IPS DF 6.9 (cell line): ENCODE data around the gene GAS2L1.

ENCODE experiments used
- DNase-seq: peaks from one replicate; pipeline ENCODE4 v3.0.0-alpha.2; 2013; ENCODE audit warnings: low read depth, low spot score
- H3K27ac ChIP-seq: one replicate; pipeline ENCODE4 v1.5.1; 2013; ENCODE audit warnings: low read length, control low read depth
- H3K27me3 ChIP-seq: 2 replicates; pipeline ENCODE4 v1.6.1; 2013; ENCODE audit warnings: mild to moderate bottlenecking, low read length; ENCODE audit not compliant: control insufficient read depth, insufficient read depth
- H3K36me3 ChIP-seq: 2 replicates; pipeline ENCODE4 v1.6.1; 2013; ENCODE audit warnings: low read length; ENCODE audit not compliant: control insufficient read depth, insufficient read depth
- H3K4me1 ChIP-seq: 2 replicates; pipeline ENCODE4 v1.6.1; 2013; ENCODE audit warnings: low read length; ENCODE audit not compliant: control insufficient read depth, insufficient read depth
- H3K4me3 ChIP-seq: 2 replicates; pipeline ENCODE4 v1.5.1; 2013; ENCODE audit warnings: mild to moderate bottlenecking, low read length
- H3K9me3 ChIP-seq: 2 replicates; pipeline ENCODE4 v1.6.1; 2013; ENCODE audit warnings: low read length, inconsistent platforms; ENCODE audit not compliant: control insufficient read depth, insufficient read depth
- WGBS: extraction: QIAGEN DNeasy Blood & Tissue Kit; methylation state at CpG from one replicate; pipeline ENCODE4 v1.1.7; 2013; ENCODE audit warnings: mixed read lengths, missing lambda C conversion rate; ENCODE audit not compliant: insufficient read length, insufficient coverage; 5-methylcytosine and 5-hydroxymethylcytosine counted together

GAS2L1 gene

DNA sequence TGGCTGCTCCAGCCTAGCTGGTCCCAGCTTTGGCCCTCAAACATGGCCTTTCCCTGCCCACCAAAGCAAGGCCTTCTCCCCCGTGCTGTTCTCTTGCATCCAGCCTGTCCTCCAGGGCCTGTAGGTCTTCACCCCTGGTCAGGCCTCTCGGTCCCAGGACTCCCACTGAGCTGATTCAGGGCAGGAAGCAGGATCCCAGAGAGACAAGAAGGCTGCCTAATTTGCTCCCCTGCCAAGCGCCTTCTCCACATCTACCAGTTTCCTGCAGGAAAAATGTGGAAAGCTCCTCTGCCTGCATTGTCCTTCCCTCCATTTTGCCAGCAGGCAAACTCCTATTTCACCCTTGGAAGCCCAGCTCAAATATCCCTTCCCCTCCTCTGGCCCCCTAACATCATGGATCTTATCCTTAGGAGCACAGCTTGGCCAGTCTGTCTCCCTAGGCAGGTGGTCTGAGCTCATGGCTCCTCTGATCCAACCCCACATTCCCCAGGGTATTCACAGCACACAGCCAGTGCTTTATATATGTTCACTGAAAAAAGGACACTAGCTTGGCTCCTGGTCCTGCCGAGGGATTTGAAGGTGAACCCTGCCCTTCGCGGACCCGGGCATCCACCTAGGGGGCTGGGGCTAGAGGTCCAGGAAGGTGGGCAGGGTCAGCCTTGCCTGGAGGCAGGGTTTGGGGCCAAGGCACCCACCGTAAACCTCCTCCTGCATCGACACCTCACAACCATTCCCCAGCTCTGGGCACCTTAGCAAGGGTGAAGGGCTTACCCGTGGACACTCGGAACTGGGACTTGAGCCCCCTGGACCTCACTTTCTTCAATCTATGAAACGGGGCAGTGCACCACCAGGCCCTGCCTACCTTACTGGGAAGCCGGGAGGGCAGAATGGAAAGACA lies 39.6 kb upstream of the GAS2L1 start:
- DNase-seq: no peak
- Histone ChIP-seq H3K4me3 (peak overlapping the region; percentile 90; the same call in 1 of the 2 replicates), H3K36me3 (peaks cover 10% of the 10 kb centered on the region), H3K27me3 (no peaks in the 10 kb centered on the region), H3K9me3 (no peaks in the 10 kb centered on the region), H3K4me1 (no peaks in the 10 kb centered on the region), H3K27ac (no peak overlapping the region)
- no CpG with 5 or more reads among the region's 13 CpGs for WGBS

GRCh38 chr22:29267462-29267857 lies 39.0 kb upstream of the GAS2L1 start:
- DNase-seq: no peak

GRCh38 chr22:29267858-29268510 lies 38.5 kb upstream of the GAS2L1 start, which contains the start of the genes EWSR1 and RHBDD3:
Gene EWSR1 (plus strand): TSS chr22:29268268. CDS start chr22:29268337, 69 bp downstream.
Gene RHBDD3 (minus strand): TSS chr22:29267981. CDS start chr22:29265626, 2,355 bp downstream.
- Histone ChIP-seq H3K36me3 (peaks cover 15% of the 10 kb centered on the region), H3K4me3 (peak within 1 kb of the TSS; percentile 90), H3K27ac (no peak within 1 kb of the TSS), H3K9me3 (no peaks in the 10 kb centered on the region), H3K27me3 (no peaks in the 10 kb centered on the region), H3K4me1 (no peaks in the 10 kb centered on the region)
- WGBS: no CpG with 5 or more reads among the region's 67 CpGs
- peak; percentile 67 for DNase-seq

More at GRCh38 chr22:29267462-29267857, 39.0 kb upstream of the GAS2L1 start:
- Histone ChIP-seq H3K27ac (no peak overlapping the region), H3K27me3 (no peaks in the 10 kb centered on the region), H3K4me1 (no peaks in the 10 kb centered on the region), H3K36me3 (peaks cover 10% of the 10 kb centered on the region), H3K4me3 (peak overlapping the region; percentile 90; the same call in 1 of the 2 replicates), H3K9me3 (no peaks in the 10 kb centered on the region)
- no CpG with 5 or more reads among the region's 32 CpGs for WGBS

DNA sequence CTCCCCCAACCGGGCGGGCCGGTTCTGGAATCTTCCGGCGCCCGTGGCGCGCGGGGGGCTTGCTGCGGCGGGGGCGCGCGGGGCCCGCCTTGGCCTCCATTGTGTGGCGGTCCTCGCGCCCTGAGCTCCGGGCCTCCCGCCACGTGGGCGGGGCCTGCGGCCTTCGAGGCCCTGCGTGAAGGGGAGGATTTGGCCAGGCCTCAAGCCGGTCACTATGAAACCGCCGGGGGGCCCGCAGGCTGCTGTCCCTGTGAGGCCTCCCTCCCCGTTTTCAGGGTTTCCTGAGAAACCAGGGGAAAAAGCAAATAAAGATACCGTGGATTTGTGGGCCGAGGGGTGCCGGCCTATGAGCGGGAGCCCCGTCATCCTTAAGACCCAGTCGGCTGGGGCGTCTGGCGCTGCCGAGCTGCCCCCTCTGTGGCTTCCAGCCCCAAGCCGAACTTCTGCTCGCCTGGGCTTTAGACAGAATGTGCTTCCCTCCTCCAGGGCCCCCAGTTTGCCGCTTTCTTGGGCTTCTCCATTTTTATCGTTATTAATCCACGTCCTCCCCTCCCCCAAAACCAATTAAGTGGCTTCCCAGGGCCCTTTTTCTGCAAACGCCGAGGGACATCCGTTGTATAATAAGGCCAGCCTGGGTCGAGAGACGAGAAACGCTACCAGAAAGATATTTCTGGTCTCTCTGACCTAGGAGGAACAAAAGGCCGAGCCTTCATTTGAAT lies 37.8 kb upstream of the GAS2L1 start:
- DNase-seq: no peak
- peak overlapping the region; percentile 90 for H3K4me3 ChIP-seq
- no CpG with 5 or more reads among the region's 51 CpGs for WGBS
- no peaks in the 10 kb centered on the region for H3K9me3 ChIP-seq
- H3K36me3 ChIP-seq: peaks cover 14% of the 10 kb centered on the region
- no peaks in the 10 kb centered on the region for H3K4me1 ChIP-seq
- no peaks in the 10 kb centered on the region for H3K27me3 ChIP-seq
- no peak overlapping the region for H3K27ac ChIP-seq

- Histone ChIP-seq H3K4me3 (peak overlapping the region; percentile 90; the same call in 1 of the 2 replicates), H3K36me3 (peaks cover 12% of the 10 kb centered on the region), H3K27me3 (no peaks in the 10 kb centered on the region), H3K27ac (no peak overlapping the region), H3K9me3 (no peaks in the 10 kb centered on the region), H3K4me1 (no peaks in the 10 kb centered on the region)
- no CpG with 5 or more reads among the region's 14 CpGs for WGBS
- DNase-seq: no peak
Observed at GRCh38 chr22:29269230-29269604, 37.2 kb upstream of the GAS2L1 start.

DNA sequence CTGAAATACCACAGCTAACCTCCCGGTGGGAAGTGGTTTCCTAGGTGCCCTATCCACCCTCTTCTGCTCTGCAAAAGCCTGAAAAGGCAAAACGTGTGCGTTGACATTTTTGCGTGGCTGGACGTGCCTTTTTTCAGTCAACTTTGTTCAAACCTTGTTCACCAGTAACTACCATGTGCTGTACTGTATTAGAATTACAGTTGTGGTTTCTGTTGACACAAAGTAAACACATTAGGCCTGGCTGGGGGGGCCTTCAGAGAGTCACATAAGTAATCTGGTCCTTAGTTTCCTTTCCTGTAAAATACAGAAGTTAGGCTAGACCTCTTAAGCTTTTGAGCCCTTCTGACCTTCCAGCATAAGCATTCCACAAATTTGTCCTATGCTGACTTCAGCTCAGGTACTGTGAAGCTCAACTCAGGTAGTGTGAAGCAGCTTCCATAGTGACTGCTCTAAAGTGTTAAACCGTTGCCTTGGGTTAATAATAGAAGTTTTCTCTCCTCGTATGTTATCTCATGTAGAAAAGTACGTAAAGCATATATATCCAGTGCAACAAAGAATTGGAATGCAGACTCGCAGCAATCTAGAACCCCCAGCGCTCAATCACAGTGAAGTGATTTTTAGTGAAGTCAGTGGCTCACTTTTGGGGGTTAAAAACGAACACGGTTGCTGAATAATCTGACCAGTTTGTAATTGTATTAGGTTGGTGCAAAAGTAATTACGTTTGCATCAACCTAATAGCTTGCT lies 36.5 kb upstream of the GAS2L1 start:
- peaks cover 15% of the 10 kb centered on the region for H3K36me3 ChIP-seq
- WGBS: no CpG with 5 or more reads among the region's 13 CpGs
- no peak for DNase-seq
- no peaks in the 10 kb centered on the region for H3K27me3 ChIP-seq
- H3K27ac ChIP-seq: no peak overlapping the region
- H3K9me3 ChIP-seq: no peaks in the 10 kb centered on the region
- peak overlapping the region; percentile 90; the same call in 1 of the 2 replicates for H3K4me3 ChIP-seq
- no peaks in the 10 kb centered on the region for H3K4me1 ChIP-seq

DNA sequence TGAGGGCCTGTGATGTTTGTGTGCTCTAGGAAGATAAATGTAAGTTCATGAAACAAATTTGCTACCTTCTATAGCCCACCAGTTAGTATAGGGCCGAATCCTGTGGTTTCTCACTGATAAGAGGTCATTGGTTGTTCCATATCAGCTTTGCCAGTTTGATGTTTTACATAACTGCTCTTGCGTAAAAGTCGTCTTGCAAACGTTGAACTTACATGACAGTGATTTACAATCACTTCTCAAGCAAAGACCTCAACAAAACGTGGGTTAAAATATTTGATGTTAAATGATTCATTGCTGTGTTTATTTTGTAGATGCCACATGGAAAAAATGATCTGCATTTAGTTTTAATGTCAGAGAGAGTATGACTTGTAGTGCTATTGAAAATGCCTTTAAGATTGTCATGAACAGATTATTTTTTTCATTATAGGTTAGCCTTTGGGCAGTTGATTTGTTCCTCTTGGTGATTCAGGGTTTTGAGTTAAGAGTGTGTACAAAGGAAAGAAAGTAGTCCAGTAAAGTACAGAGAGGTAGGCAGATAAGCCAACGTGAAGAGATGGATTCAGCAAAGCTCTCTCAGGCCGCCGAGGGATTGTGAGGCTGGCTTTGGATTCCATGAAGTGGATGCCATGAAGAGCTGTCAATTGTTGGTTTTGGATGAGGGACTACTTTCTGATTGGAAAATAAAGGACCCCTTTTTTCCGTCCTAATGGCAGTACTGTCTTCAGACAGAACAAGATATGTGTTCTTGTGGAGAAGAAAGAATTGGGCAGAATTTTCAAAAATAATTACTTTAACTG lies 35.8 kb upstream of the GAS2L1 start:
- Histone ChIP-seq H3K9me3 (no peaks in the 10 kb centered on the region), H3K27me3 (no peaks in the 10 kb centered on the region), H3K4me1 (no peaks in the 10 kb centered on the region), H3K36me3 (peaks cover 15% of the 10 kb centered on the region; the same call in 1 of the 2 replicates), H3K27ac (no peak overlapping the region), H3K4me3 (no peak overlapping the region)
- DNase-seq: no peak
- no CpG with 5 or more reads among the region's 9 CpGs for WGBS

GRCh38 chr22:29272624-29273023 lies 33.8 kb upstream of the GAS2L1 start:
- no peak overlapping the region for H3K4me3 ChIP-seq
- H3K27me3 ChIP-seq: no peaks in the 10 kb centered on the region
- peaks cover 20% of the 10 kb centered on the region; the same call in 1 of the 2 replicates for H3K36me3 ChIP-seq
- DNase-seq: no peak
- no peaks in the 10 kb centered on the region for H3K9me3 ChIP-seq
- no CpG with 5 or more reads among the region's 2 CpGs for WGBS
- H3K4me1 ChIP-seq: no peaks in the 10 kb centered on the region
- H3K27ac ChIP-seq: no peak overlapping the region

DNA sequence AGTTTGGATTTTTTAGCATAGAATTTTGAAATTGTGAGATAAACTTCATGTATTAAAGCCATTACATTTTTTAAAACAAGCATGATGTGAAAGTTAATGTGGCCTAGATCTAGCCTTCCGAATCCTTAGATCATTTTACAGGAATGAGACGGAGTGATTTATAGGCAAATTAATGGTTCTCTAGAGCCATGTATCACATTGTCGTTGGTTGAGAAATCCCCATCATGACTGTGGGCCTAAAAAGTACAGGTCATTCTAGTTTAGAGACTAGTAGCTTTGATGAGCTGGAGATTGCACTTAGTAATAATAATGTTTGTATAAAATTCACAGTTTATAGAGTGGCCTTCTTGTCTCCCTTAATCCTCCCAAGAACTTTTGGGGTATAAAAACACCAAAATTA lies 31.3 kb upstream of the GAS2L1 start:
- Histone ChIP-seq H3K27me3 (no peaks in the 10 kb centered on the region), H3K4me1 (no peaks in the 10 kb centered on the region), H3K9me3 (no peaks in the 10 kb centered on the region), H3K27ac (no peak overlapping the region), H3K36me3 (peaks cover 38% of the 10 kb centered on the region; the same call in 1 of the 2 replicates), H3K4me3 (no peak overlapping the region)
- no CpG with 5 or more reads among the region's 3 CpGs for WGBS
- no peak for DNase-seq
